ENCODE measurements around the gene ELP5.

DNA sequence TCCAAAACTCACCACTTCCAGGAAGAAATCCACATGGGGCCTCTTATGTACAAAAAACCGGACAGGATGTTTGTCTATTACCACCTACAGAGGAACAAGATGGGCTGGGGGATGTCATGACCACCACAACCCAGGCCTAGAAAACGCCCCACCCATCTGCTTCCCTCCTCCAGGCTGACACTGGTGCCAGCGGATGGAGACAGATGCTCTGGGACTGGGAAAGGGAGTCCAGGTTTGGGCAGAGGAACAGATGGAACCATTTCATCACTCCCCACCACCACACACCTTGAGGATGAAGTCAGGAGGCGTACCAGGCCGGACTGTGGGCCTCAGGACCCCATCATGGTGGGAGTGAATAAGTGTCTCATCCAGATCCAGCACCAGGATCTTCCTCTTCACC lies 5.2 kb upstream of the ELP5 start:
- TF ChIP-seq FEZF1 (tag by site-specific recombination; IDR thresholded peaks at IDR 0.05), result no peak
- no peak for TF ChIP-seq KLF16 (tag by site-specific recombination; IDR thresholded peaks at IDR 0.05)
- TF ChIP-seq, protein P1, sequence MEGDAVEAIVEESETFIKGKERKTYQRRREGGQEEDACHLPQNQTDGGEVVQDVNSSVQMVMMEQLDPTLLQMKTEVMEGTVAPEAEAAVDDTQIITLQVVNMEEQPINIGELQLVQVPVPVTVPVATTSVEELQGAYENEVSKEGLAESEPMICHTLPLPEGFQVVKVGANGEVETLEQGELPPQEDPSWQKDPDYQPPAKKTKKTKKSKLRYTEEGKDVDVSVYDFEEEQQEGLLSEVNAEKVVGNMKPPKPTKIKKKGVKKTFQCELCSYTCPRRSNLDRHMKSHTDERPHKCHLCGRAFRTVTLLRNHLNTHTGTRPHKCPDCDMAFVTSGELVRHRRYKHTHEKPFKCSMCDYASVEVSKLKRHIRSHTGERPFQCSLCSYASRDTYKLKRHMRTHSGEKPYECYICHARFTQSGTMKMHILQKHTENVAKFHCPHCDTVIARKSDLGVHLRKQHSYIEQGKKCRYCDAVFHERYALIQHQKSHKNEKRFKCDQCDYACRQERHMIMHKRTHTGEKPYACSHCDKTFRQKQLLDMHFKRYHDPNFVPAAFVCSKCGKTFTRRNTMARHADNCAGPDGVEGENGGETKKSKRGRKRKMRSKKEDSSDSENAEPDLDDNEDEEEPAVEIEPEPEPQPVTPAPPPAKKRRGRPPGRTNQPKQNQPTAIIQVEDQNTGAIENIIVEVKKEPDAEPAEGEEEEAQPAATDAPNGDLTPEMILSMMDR (tag by site-specific recombination; IDR thresholded peaks at IDR 0.05), result no peak
